ENCODE results near the gene OR2T8.

- TF ChIP-seq CTCF (conservative IDR thresholded peaks at IDR 0.05 in 1 of 2, IDR thresholded peaks at IDR 0.05 in 1 of 2; ENCODE audit: low read depth in 1 of 2, low read length in 2 of 2) = no peak
- TF ChIP-seq EZH2 (IDR thresholded peaks at IDR 0.05; ENCODE audit: low read length, missing control alignments) = no peak
Observed at GRCh38 chr1:247948558-247948957, 28.5 kb downstream of the OR2T8 start, which contains the start of gene OR2L8.

Measured in fibroblast of lung (primary cell).